GM18508 (cell line): ENCODE results near the gene DOC2A.

Source experiments
- ATAC-seq: cut with Tn5 transposase; IDR thresholded peaks from one replicate; pipeline ENCODE4 v1.9.1; 2021; ENCODE audit warnings: moderate number of reproducible peaks; ENCODE audit not compliant: insufficient read depth, unreplicated experiment

The DOC2A gene

GRCh38 chr16:30006659-30007377 lies 4.0 kb downstream of the DOC2A start:
- no peak for ATAC-seq

GRCh38 chr16:30006095-30006473 lies 4.7 kb downstream of the DOC2A start:
- no peak for ATAC-seq

GRCh38 chr16:30005341-30006094 lies 5.3 kb downstream of the DOC2A start:
- ATAC-seq = no peak

GRCh38 chr16:30004811-30005242 lies 6.0 kb downstream of the DOC2A start:
- ATAC-seq = no peak

GRCh38 chr16:30004424-30004776 lies 6.4 kb downstream of the DOC2A start:
- no peak for ATAC-seq

- ATAC-seq = no peak
Measured at GRCh38 chr16:30003670-30004423, 7.0 kb downstream of the DOC2A start.

GRCh38 chr16:30002614-30003346 lies 8.0 kb downstream of the DOC2A start:
- no peak for ATAC-seq

- no peak for ATAC-seq
Measured at GRCh38 chr16:30000735-30001631, 9.8 kb downstream of the DOC2A start.

GRCh38 chr16:29999605-30000004 lies 11.2 kb downstream of the DOC2A start:
- ATAC-seq = no peak

- no peak for ATAC-seq
Measured at GRCh38 chr16:29996766-29997250, 14.0 kb downstream of the DOC2A start.

GRCh38 chr16:29995911-29996765 lies 14.7 kb downstream of the DOC2A start, which contains the start of gene INO80E:
TSS of gene INO80E (plus strand) at chr16:29996241. CDS start at chr16:29996311, 70 bp downstream.
- peak; percentile 62 for ATAC-seq

- peak; percentile 20 for ATAC-seq
Measured at GRCh38 chr16:29995324-29995910, 15.4 kb downstream of the DOC2A start, which contains the start of gene HIRIP3. TSS of gene HIRIP3 (minus strand) at chr16:29995617. CDS start at chr16:29995605, 12 bp downstream.

- no peak for ATAC-seq
Measured at GRCh38 chr16:29994600-29995323, 16.1 kb downstream of the DOC2A start.

- ATAC-seq = no peak
Measured at GRCh38 chr16:29993903-29994599, 16.8 kb downstream of the DOC2A start.

GRCh38 chr16:29993191-29993902 lies 17.5 kb downstream of the DOC2A start:
- no peak for ATAC-seq
